ENCODE results near the gene C3orf38.
"Not testable (repeated sequence)": the region's sequence is repeated elsewhere in the genome, so short reads cannot be mapped to it uniquely, and the experiment has no call there.

Gene C3orf38

DNA sequence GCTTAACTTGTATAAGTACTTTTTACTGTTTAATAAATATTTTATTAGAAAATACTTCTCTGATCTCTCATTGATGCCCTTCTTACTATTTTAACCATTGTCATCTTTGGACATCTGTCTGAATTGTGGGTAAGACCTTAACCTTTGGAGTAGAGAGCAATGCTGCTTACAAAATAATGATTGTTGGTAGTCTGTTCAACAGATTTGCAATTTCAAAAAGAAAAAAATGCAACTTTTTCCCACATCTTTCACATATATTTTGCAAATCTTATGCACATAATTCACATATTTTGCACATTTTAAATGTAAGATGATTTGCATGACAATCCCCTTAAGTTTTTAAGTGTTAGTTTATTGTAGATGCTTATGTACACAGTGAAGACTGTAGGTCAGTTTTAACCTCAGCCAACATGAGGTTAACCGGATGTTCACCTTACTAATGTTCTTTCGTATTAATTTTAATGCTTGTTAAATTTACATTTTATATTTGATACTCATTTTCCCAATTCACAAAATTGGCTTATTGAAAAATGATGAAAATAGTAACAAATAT is 16.7 kb downstream of the C3orf38 start:
- no peak for DNase-seq

DNA sequence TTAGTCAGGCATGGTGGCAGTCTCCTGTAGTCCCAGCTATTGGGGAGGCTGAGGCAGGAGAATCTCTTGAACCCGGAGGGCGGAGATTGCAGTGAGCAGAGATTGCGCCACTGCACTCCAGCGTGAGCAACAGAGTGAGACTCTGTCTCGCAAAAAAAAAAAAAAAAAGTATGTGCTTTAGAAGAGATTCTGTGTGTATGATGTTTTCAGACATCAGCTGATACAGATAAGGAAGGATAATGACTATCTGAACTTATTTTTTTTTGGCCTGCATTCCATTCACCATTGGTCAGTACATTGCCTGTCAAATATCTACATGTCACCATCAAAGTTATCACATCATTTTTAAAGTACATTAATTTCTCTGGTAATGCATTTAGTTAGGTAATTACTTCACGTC is 17.4 kb downstream of the C3orf38 start:
- no peak for DNase-seq

DNA sequence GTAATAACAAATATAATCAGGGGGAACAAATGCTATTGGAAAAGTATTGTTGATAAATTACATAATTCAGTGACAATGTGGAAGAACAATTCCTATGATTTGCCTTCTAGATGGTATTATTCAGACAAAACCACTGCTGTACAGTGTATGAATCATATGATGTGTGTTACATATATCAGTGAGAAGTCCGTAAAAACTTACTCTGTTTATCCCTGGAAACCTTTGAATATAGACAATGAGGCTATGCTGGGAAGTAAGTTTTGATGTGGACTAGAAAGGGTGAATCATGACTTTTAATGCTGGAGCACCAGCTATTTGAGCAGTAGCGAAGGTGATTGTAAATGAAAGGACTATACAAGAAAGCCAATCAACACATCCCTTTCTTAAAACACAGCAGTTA is 17.9 kb downstream of the C3orf38 start:
- no peak for DNase-seq

DNA sequence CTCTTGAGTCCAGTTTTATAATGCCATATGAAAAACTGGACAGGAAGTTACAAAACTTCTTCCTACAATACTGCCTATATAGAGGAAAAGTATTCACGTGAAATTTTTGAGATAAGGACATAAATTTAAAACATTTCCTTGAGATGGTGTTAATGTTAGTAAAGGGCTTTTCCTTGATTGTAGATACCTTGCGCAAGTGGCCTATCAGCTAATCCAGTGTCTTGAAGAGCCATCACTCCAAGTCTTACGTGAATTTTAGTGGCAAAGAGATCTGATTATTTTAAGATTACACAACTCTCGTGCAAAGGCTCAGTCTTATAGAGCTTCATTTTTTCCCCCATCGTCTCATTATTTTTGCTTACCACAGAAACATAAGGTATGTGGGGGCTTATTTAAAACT is 18.4 kb downstream of the C3orf38 start:
- DNase-seq: no peak

DNA sequence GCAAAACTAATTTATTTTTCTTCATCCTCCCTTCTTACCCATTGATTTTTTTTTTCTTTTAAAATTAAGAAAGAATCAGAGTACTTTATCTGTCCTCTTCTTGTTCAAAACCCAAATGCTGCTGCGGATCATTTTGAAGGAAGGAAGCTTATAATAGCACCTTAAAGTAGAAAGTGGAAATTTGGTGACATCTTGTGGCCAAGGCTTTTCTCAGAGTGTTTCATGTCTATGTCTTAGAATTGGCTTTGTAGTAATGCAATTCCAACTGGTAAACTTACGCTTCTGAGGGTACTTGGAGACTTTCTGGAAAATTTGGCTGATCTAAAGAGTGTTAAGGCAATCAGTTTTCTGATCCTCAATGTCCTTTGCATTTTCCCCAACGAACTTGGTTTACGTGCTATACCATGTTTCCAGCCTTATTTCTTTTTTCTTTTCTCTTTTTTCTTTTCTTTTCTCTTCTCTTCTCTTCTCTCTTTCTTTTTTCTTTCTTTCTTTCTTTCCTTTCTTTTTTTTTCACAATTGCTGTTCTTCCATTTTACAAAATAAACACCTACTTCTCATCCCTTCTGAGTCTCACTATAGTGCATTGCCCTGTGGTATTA is 30.7 kb downstream of the C3orf38 start:
- DNase-seq: peak; percentile 27 to 61

DNA sequence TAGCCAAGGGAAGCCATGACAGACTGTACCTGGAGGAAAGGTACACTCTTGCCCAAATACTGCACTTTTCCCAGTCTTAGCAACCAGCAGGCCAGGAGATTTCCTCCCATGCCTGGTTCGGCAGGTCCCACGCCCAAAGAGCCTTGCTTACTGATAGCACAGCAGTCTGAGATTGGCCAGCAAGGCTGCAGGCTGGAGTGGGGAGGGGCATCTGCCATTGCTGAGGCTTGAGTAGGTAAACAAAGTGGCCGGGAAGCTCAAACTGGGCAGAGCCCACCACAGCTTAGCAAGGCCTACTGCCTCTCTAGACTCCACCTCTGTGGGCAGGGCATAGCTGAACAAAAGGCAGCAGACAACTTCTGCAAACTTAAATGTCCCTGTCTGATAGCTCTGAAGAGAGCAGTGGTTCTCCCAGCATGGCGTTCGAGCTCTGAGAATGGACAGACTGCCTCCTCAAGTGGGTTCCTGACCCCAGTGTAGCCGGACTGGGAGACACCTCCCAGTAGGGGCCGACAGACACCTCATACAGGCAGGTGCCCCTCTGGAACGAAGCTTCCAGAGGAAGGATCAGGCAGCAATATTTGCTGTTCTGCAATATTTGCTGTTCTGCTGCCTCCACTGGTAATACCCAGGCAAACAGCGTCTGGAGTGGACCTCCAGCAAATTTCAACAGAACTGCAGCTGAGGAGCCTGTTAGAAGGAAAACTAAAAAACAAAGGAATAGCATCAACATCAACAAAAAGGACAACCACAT is 32.6 kb downstream of the C3orf38 start:
- not testable (repeated sequence) for DNase-seq

DNA sequence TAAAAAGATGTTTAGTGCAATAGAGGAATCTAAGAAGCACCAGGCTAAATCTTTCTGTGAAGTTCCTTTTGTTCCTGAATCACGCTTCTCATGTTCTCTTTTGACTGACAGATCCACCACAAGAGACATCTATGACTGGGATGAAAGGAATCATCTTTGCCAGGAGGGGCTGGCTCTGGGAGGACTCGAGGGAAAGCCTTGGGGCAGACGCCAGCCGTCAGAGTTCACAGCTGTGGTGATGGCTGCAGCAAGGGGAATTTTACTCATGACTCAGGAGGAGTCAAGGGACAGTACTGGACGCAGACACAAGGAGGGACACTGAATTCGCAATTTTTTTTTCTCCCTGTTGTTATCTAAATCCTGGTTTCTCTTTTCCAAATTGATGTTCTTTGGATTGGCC is 38.7 kb downstream of the C3orf38 start:
- DNase-seq: no peak

DNA sequence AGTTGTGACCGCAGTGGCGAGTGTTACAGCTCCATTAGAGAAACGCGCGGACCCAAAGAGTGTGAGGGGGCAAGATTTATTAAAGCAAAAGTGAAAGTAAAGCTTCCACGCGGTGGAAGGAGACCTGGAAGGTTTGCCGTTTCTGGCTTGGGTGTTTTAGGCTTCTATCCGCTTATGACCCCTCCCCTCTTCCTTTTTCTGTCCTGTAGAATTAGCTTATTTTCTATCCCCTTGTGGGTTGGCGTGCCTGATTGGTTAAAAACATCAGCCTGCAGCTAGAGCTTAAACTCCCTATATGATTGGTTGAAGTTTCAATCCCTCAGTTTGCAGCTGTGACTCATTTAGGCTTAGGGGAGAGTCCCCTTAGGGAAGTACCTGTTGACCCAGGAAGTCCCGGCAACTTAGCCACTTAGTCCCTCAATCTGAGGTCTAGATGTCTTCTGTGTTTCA is 39.6 kb downstream of the C3orf38 start:
- peak in 1 of 2 donors; percentile 5 for DNase-seq

DNA sequence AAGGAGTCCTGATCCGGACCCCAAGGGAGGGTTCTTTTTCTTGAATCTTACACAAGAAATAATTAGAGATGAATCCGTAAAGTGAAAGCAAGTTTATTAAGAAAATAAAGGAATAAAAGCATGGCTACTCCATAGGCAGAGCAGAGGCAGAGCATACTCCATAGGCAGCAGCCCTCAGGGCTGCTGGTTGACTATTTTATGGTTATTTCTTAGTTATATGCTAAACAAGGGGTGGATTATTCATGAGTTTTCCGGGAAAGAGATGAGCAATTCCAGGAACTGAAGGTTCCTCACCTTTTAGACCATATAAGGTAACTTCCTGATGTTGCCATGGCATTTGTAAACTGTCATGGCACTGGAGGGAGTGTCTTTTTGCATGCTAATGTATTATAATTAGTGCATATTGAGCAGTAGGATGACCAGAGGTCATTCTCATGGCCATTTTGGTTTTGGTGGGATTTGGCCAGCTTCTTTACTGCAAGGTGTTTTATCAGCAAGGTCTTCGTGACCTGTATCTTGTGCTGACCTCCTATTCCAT is 42.2 kb downstream of the C3orf38 start:
- DNase-seq: no peak

DNA sequence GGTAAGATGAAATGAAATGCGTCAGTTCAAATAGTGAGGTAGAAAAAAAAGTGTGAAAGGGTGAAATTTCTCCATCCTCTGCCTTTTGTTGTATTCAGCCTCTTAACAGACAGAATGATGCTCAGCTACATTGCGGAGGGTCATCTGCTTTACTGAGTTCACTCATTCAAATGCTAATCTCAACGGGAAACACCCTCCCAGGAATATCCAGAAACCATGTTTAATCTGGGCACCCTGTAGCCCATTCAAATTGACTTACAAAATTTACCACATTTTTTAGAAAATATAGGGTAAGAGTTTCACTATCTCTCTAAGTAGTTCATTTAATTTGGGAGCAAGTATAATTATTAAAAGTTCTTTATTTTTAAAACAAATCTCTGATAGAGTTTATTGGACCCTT is 42.9 kb downstream of the C3orf38 start:
- no peak for DNase-seq

DNA sequence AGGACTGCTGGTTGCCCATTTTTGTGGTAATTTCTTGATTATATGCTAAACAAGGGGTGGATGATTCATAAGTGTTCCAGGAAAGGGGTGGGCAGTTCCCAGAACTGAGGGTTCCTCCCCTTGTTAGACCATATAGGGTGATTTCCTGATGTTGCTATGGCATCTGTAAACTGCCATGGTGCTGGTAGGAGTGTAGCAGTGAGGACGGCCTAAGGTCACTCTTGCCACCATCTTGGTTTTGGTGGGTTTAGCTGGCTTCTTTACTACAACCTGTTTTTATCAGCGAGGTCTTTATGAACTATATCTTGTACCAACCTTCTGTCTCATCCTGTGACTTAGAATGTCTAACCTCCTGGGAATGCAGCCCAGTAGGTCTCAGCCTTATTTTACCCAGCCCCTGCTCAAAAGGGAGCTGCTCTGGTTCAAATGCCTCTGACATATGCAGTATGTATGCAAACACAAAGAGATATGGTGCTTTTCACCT is 46.2 kb downstream of the C3orf38 start:
- DNase-seq: peak in 1 of 2 donors; percentile 18

DNA sequence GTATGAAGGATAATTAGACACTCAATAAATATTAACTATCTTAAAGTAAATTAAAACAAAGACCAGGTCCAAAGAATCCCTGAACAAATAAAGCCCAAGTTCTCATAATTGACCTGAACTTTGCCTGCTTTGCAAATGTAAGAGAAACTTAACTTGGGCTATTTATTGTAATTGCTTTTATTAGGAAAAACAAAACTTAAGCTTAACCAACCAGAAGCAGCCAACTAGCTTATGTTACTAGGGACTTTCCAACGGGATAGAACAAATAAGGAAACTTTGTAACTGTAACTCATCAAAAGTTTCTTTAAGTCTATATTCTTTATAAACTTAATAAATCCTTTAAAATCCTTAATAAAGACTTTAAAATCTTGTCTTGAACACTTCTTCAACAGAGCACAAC is 48.4 kb downstream of the C3orf38 start:
- DNase-seq: no peak

DNA sequence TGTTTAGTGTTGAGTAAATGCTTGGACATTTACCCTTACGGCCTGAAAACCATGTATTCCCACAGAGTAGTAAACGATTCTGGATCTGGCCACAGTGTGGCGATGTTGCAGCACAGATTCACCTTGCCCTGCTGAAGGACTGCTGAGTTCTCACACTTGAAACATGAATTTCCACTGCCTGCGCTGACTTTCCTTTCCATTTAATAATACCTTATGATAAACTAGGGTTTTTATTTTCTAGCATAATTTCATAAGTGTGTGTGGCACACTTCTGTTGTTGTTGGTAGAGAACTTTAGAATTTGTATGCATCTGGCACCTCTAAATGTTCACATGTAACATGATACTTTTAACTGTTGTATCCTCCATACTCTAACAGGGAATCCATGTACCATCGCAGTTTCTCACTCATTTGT is 53.9 kb downstream of the C3orf38 start:
- peak; percentile 26 to 73 for DNase-seq

Measured in inflammatory macrophage treated with lipopolysaccharide for 1 hour (primary cell).